ENCODE data around the gene MAP3K5.

The MAP3K5 gene

GRCh38 chr6:136749359-136749997 is 42.8 kb downstream of the MAP3K5 start:
- DNase-seq = no peak

DNA sequence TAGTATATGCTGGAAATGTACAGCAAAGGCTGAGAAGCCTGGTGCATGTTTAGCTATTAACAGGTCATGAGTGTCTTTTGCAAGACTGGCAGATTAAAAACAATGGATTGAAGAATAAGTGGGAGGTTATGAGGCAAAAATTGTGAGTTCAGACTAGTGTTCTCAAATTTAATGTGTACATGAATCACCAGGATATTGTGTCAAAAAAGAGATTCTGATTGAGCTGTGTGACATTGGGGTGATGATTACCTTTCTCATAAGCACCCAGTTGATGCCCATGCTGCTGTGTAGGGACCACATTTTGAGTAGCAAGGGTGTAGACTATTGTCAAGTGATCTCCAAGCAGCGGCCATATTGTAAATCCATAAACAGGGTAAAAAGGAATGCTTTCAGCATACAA is 44.8 kb downstream of the MAP3K5 start:
- no peak for DNase-seq

DNA sequence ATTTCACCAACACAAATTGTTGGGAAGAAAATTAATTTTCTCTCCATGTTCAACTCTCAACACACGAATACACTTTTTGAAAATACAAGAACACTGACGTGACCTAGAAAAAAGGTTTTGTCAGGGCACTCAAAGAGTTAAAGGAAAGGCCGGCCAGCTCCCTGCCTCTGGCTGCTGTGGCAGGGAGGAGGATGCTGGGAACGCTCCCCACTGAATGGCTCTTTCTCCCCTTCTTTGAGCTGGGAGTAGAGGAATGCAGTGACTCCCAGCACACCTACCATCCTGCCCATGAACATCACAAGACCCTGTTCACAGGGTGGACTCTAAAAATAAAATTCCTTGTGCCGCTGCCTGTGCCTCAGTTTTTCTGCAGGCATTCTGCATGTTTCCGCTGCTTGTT is 47.0 kb downstream of the MAP3K5 start:
- DNase-seq = no peak

GRCh38 chr6:136744889-136745288 is 47.4 kb downstream of the MAP3K5 start:
- no peak for DNase-seq

- no peak for DNase-seq
Measured at GRCh38 chr6:136742125-136742524, 50.2 kb downstream of the MAP3K5 start.

DNA sequence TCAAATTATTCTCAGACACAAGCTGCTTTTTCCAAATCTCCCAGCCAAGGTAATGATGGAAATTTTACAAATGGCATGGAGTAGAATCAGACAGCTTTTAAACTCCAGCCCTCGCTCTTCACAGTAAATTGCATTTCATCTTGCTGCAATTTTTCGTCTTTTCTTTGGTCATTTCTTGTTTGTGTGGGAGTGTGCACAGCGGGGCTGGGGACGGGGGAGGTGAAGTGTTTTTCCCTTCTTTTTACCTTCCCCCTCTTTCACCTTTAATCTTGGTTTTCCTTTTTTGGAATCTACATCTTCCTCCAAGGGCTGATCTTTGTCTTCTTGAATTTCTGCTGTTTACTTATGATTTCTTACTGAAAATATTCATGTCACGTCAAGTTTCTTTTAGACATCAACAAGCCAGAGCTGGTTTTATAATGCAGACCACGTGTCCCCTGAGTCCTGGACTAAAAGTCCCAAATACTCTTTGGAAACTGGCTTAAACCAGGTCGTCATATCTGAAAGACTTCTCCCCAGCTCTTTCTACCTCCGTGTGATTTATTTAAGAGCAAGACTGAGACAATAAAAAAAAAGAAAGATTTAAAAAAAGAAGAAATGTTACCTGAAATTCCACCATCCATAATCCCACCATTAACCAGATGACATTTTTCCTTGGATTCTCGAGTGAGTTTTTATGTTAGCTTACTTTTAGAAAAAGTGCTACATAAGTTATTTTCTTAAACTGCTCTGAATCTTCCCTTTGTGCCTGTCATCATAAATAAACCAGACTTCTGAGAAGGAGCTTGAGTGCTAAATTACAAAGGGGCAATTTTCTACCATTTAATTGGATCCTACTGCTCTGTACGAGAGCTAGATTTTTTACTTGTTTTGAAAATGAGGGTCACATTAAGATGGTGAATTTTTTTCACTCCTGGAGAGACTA is 52.0 kb downstream of the MAP3K5 start:
- DNase-seq = no peak

- no peak for DNase-seq
Measured at GRCh38 chr6:136739501-136739900, 52.8 kb downstream of the MAP3K5 start.

DNA sequence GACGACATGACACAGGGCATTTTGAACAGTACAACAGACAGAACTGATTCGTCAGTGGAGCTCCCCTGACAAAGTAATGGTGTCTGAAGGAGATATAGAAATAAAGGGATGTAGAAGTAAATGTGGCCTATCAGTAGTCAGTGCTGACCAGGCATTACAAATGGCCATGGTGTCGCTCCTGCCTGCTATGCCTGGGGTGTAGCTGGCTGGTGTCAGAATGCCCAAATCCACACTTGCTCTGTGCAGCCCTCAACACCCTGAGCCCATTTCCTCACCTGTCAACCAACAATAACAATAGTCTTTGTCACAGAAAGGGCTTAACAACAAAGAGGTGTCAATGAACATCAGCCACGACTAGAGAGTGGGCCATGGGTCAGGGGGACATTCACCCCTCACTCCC is 53.2 kb downstream of the MAP3K5 start:
- DNase-seq = no peak

DNA sequence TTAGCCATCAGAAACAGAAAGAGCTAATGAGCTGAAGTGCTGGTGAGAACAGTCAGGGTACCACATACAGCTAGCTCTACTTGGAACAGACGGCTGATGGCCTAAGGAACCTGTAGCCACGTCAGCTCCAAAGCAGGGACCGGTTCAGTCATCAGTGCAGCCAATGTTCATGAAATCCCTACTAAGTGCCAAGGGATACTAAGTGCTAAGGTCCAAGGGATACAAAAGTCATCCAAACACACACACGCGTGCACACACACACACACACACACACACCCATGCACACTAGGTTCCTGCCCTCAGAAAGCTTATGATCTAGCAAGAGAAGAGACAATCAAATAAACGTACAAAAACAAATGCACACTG is 53.6 kb downstream of the MAP3K5 start:
- no peak for DNase-seq

GRCh38 chr6:136737871-136738691 is 54.2 kb downstream of the MAP3K5 start:
- no peak for DNase-seq

DNA sequence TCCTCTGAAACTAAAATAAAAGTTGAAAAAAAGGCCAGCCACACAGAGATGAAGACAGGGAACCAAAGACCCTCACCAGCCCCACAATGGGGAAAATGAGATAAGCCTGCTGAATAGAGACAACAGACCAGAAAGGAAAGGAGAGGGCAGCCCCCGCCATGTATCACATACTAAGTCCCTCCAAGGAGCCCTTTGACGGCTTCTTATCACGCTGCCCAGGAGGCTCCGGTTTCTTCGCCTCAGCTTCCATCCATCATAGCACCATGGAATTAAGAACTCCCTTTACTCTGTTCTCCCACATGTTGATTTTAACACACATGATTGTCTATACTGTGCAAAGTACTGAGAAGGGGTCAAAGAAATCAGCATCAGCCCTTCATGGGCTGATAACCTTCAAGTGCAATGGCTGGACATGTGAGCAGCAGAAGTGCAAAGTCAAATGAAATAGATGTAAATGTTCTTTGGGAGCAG is 54.9 kb downstream of the MAP3K5 start:
- DNase-seq = no peak

DNA sequence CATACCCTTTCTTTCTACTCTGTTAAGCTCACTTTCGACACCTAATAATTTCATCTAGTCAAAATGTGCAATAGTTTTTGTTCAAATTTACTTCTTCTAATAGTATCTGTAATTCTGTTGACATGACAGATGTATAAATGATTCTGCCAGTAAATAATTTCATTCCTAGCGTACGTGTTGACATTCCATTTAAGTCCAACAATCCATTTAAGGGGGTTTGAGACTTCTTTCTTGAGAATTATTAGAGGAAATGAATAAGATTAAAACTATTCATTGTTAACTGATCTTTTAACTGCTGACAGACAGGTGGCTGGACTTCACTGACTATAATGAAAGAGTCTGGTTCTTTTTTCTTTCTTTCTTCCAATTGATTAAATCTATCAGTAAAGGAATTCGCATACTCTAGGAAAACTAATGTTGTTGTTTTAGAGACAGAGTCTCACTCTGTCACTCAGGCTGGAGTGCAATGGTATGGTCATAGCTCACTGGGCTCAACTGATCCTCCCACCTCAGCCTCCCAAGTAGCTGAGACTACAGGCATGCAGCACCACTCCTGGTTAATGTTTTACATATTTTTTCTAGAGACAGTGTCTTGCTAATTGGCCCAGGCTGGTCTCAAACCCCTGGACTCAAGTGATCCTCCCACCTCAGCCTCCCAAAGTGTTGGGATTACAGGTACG is 55.9 kb downstream of the MAP3K5 start:
- DNase-seq = no peak

- DNase-seq = no peak
Measured at GRCh38 chr6:136734977-136735376, 57.3 kb downstream of the MAP3K5 start.

DNA sequence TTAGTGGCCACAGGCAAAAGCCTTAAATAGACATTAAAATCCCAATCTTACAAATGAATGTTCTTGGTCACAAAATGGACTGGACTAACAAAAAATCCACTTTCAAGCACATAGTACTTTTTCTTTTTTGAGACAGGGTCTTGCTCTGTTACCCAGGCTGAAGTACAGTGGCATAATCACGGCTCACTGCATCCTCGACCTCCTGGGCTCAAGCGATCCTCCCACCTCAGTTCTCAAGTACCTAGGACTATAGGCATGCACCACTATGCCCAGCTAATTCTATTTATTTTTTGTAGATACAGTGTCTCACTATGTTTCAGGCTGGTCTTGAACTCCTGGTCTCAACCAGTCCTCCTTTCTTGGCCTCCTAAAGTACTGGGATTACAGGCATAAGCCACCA is 59.4 kb downstream of the MAP3K5 start:
- no peak for DNase-seq

GRCh38 chr6:136729832-136730231 is 62.4 kb downstream of the MAP3K5 start:
- DNase-seq = no peak

- DNase-seq = no peak
Measured at GRCh38 chr6:136728976-136729515, 63.2 kb downstream of the MAP3K5 start.

DNA sequence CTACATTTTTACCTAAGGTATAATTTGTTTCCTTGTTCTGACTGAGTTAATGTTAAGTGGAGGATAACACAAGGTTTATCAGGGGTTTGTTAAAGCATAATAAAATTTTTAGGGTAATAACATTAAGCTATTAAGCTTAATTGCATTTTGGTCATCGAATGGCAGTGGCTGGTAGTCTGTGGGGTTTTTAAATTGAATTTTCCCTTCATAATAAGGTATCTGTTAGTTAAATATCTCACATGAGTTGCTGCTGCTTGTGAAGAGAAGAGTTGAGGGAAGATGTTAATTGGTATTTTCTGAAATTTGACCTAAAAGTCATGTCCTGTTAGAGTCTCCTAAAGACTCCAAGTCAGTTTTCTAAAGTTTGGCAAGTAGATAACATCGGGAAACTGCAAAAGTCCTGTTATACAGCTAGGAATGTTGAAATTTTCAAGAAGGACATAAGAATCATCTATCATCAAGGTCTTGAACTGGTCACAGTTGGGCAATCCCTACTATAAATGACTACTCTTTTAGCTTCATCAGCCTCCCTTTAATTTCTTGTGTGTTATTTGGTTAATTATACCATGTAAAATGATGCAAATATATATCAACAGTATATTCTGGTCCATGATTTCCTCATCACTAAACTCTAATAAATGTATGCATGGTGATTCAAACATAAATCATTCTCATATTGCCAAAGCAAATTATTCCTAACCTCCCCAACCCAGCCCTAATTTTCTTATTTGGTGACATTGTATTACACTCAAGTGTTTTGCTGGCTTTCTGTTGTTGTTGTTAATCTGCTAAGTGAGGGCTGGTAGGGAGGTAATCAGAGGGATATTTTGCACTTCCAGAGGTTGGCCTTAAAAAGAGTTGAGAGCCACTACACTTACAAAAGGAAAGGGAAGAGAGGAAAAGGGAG is 64.0 kb downstream of the MAP3K5 start:
- no peak for DNase-seq

DNA sequence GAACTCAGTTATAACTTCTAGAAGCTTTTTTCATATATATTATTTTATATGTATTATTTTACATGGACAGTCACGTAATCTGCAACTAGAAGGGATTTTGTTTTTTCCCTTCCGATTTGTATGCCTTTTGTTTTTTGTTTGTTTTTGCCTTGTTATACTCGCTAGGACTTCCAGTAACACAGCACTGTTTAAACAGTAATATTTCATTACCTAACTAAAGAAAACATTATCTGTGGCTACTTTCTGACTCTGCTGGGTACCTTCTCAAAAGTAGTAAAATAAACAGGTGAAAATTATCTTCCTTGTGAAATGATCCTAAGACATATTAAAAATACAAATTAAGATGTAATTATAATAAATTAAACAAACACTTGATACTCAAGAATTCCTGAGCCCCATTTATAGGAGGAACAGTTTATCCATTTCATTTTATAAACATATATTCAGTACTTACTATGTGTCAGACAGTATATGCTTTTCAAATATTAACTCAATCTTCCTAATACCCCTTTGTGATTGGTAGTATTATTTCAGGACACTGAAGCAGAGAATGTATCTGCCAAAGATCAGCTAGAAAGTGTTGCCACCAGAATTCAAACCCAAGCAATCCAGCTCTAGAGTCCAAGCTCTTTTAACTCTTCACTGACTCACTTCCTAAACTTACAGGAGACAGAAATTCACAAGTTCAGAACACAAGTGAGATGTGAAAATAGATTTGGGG is 65.3 kb downstream of the MAP3K5 start:
- DNase-seq = no peak

DNA sequence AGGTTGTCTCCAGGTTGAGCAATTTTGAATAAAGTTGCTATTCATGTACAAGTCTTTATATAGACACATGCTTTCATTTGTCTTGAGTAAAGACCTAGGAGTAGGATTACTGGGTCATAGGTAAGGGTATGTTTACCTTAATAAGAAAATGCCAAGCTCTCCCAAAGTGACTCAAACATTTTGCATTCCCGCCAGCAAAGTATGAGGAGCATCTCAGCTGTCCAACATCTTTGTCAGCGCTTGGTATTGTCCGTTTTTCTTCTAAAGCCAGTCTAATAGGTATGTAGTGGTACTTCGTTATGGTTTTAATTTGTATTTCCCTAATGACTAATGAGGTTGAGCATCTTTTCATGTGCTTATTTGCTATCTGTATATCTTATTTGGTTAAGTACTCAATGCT is 67.2 kb downstream of the MAP3K5 start:
- no peak for DNase-seq

DNA sequence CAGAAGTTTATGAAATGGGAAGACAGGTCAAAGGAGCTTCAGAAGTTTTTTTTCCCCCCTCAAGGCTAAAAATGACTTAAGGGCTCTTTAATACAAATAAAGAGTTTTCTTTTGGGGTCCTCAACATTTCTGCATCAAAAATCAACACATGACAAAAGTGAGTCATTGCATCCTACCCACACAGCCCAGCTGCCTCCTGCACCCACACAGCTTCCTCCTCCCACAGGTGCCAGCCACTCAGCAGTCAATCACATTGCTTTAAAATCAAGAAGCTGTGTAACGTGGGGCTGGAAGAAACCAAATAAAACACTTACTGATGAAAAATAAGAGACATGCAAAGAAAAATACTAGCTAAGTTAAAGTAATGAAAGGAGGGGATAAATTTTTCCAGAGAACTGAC is 68.5 kb downstream of the MAP3K5 start:
- no peak for DNase-seq

DNA sequence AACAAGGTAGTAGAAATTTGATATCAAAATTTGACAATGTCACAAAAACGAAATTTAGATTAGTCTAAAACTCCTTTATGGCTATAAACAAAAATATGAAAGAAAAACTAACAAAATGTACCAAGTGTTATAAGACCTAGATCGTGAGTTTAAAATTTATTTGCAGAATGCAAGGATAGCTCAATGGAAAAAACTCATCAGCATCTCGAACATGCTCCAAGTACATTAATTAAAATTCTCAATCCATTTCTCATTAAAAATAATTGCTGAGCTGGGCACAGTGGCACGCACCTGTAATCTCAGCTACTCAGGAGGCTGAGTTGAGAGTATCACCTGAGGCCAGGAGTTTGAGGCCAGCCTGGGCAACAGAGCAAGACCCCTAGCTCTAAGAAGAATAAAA is 70.8 kb downstream of the MAP3K5 start:
- no peak for DNase-seq

Measured in stimulated activated CD4-positive, alpha-beta T cell treated with anti-CD3 and anti-CD28 coated beads, Interleukin-2, amount 100 ng/mL, for 48 hours (primary cell).